ENCODE data around the gene C6orf89.

The C6orf89 gene, protein sequence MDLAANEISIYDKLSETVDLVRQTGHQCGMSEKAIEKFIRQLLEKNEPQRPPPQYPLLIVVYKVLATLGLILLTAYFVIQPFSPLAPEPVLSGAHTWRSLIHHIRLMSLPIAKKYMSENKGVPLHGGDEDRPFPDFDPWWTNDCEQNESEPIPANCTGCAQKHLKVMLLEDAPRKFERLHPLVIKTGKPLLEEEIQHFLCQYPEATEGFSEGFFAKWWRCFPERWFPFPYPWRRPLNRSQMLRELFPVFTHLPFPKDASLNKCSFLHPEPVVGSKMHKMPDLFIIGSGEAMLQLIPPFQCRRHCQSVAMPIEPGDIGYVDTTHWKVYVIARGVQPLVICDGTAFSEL

DNA sequence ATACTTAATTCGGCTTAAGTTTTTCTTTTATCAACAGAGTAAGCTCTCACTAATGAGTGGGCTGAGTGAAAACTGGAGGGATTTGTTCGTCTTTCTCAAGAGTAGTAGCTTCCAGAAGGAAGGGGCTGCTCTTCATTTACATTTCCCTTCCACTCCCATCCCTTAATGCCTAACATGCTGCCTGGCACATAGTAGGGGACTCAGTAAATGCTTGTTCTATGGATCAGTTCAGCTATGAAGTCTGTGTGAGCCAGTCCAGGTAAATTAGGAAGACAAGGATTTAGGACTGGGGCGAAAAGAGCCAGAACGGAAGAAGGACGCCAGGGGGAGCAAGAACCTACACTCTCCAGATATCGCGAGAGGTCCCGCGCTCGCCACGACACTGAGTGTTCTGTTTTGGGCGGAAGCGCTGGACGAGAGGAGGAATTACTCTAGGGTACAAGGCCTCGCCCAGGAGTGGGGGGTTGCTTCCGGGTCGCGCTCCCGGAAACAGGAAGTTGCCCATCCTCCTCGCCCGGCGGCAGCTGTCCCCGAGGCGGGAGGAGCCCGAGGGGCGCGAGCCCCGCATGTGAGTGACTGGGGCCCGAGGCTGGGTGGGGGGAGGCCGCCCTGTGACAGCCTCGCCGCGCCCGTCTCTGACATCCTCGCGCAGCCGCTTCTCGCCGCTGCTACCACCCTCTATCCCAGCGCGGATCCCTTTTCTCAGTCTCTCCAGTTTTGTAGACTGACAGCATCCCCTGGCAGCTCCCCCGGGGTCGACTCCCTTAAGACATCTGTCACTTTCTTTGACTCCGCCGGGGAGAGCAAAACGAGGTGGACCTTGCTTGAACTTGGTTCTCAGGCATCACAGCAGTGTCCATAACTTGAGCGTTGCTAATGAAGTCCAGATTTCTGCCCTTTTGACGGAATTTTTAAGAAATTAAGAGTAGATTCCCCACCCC is at the start of gene C6orf89:
C6orf89 (plus strand) TSS at position 492 of the 941 bp plus-strand sequence. CDS start 13,493 bp downstream, outside the sequence.
- DNase-seq (ENCODE audit: low spot score) = peak; percentile 94

DNA sequence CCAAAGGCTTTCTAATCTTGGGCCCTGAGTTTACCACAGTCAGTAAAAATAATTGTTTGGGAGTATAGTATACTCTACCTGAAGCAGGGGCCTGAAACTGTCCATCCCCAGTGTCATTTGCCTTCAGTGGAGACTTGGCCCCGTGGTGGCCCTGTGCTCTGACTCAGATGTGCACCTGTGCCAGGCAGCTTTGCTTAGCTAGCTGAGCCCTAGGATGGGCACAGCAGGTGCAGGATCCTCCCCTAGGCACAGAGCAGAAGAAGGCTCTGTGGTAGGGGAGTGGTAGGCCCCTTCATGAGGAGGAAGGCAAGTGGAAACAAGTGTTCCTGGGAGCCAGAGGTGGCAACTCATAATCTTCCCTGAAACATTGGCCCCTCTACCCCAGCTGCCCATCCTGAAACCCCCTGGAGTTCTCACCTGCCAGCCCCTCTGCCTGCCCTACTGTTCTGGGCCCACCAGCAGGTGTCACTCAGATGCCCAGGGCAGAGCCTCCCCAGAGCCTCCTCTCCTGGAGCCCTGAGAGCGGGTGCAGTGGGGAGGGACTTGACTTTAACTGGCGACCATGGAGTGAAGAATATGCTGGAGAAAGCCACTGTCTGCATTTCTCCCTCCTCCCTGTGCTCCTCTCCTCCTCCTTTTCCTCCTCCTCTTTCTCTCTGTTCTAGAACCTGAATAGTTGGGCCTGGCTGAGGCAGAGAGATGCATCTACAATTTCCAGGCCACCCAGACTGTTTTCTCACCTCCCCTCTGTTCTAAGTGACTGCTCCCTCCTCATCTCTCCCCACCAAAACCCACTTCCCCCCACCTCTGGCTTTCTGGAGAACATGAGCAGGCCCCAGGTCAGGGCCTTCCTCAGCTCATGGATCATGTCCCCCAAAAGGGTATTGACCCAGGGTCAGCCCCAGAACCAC is 49.4 kb upstream of the C6orf89 start:
- no peak for DNase-seq (ENCODE audit: low spot score)

DNA sequence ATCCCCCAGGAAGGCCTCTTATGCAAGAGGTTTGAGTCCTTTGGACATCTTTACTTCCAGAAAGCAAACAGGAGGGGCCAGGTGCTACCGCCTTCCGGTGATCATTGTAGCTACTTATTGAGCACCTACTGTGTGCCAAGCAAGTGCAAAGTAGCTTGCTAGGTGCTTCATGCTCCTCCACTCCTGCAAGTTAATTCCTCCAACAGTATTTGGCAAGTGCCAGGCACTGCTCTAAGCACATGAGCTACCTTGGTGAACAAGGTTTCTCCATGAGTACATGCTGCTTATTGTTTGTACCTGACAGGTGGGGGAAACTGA is 48.8 kb upstream of the C6orf89 start:
- no peak for DNase-seq (ENCODE audit: low spot score)

DNA sequence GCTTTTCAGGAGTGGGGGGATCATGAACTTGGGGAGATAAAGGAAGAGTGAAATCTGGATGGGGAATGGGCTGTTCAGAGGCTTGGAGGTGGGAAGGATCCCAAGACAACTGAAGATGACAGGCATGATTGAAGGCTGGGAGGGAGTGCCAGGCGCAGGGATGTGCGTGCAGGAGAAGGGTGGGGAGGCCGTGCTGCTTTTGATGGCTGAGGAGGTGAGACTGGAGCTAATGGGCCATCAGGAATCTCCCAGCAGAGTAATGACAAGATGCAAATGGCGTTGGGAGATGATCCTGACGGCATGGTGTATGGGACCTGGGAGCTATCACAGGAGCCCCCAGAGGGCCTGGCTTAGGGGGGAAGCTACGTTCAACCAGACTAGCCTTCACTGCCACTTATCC is 48.1 kb upstream of the C6orf89 start:
- DNase-seq (ENCODE audit: low spot score) = no peak

DNA sequence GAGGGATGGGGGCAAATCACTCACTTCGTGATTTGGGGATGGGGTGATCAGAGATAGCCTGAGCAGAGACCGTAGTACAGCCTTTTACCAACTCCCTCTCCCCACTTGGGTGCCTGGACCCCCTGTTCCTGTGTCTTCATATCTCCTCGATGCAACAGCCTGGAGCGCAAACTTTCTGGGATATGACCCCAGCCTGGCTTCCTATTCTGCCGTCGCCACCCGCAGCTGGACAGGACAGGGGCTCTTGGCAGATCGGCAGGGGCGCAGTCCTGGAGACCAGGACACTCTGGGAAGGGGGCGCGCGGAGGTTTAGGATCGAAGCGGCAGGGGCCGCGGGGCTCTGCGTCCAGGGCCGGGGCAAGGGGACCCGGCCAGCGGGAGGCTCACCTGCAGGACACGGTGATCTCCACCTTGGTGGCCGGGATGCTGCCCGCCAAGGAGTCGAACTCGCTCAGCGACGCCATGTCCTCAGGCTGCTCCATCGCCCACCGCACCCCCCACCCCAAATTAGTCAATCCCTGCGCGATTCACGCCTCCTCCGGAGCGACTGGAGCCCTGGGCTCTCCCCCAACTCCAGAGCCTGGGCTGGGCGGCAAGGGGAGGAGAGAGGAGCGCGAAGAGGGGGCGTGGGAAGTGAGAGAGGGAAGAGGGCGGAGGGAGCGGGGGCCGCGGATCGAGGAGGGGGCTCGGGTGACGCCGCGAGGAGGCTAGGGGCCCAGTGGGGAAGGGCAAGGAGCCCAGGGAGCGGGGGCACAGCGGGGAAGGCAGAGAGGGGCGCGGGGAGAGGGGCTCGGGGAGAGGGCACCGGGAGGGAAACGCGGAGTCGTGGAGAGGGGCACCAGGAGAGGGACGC is 46.6 kb upstream of the C6orf89 start, which contains the start of gene CPNE5:
CPNE5 (minus strand) TSS at position 549 of the 853 bp plus-strand sequence; CDS start at position 482, 67 bp downstream.
- DNase-seq (ENCODE audit: low spot score) = peak; percentile 71

DNA sequence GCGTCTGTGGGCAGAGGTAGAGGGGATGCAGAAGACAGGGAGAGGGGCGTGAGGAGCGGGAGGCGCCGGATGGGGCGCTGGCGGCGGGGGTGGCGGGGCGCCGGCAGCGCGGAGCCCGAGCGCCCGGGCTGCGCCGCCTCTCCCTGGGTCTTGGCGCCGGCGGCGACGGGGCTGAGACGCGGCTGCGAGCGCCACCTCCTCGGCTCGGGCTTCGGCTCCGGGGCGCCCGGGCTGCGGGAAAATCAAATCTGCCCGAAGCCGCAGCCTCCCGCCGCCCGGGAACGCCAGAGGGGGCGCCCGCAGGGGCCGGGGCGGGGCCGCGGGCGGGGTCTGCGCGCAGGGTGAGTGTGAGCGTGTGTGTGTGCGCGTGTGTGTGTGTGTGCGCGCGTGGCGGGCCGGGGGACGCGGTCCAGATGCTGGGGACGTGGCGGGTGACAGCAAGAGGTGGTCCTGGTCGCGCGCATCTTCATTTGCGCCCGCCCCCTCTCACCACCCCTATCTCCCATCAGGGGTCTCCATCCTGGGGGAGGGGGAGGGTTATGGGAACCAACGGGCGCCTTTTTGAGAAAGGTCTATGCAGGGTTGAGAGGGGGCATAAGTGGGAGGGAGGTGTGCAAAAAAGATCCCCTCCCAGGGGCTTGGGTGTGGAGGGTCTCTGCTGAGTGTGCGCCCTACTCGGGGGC is 45.9 kb upstream of the C6orf89 start:
- peak; percentile 80 for DNase-seq (ENCODE audit: low spot score)

DNA sequence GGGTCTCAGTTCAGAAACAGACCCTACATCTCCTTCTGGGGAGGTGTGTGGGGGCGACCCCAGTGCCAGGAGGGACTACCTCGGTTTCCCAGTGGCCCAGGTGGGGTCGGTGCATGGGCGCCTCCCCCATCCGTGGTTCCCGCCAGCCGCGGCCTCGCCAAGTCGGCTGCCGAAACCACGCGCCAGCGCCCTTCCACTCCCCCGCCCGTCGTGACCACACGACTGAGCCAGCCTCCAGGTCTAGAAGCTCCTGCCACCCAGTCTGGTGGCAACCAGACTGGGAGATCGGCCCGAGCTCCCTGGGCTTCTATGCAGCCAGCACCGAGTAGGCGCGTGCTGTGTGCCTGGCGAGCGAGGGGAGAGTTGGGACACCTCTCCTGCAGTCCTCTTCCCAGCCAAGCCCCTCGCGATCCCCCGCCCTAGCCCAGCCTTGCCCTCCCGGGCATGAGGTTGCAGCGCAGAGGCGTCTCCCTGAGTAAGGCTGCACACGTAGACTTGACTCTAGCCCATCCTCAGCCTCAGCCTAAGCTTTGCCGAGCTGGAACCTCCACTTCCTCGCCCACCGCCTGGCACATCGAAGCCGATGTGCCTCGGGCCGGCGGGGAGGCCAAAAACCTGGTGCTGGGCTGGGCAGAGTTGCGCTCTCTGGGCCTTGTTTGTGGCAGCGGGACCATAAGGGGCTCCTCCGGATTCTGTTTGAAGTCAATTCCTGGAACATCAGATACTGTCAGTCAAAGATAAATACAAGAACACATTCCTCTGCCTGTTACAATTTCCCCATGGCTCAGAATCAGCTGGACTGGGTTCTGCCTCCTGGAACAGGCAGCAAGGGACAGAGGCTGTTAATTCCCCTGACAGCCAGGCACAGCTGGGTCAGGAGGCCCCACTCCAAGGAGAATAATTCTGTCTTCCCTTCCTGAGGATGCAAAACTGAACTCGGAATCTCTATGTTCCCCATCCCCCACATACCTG is 45.0 kb upstream of the C6orf89 start:
- DNase-seq (ENCODE audit: low spot score) = peak; percentile 34

DNA sequence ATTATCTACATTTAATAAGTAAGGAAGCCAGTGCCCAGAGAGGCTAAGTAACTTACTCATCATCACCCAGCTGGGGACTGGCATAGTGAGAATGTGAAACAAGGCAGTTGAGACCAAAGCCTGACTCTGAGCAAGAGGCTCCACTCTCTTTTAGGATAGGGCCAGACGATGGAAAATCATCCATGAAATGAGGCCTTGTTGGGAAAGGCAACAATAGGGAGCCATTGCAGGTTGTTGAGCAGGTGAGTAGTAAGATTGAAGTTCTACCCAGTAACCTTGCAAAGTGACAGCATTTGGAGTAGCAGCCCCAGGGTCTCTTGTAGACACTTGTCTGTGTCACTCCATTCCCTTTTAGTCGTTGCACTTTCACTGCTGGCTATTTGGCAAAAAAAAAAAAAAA is 44.0 kb upstream of the C6orf89 start:
- no peak for DNase-seq (ENCODE audit: low spot score)

DNA sequence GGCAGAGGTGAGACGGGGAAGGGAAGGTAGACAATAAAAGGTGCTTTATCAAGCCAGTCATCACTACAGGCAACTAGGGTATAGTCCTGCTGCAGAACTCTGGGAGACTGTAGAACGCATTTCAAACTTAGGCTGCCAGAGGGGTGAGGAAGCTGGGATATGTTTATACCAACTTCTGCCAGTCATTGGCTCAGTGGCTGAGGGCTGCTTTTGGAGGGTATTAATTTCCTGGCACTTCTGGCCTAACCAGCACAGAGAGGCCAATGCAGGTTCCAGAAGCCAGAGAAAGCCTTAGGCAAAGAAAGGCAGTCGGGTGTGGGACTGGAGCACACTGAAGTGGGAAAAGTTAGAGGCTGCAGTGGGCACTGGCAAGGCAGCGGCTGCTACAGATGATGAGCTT is 42.6 kb upstream of the C6orf89 start:
- DNase-seq (ENCODE audit: low spot score) = no peak

DNA sequence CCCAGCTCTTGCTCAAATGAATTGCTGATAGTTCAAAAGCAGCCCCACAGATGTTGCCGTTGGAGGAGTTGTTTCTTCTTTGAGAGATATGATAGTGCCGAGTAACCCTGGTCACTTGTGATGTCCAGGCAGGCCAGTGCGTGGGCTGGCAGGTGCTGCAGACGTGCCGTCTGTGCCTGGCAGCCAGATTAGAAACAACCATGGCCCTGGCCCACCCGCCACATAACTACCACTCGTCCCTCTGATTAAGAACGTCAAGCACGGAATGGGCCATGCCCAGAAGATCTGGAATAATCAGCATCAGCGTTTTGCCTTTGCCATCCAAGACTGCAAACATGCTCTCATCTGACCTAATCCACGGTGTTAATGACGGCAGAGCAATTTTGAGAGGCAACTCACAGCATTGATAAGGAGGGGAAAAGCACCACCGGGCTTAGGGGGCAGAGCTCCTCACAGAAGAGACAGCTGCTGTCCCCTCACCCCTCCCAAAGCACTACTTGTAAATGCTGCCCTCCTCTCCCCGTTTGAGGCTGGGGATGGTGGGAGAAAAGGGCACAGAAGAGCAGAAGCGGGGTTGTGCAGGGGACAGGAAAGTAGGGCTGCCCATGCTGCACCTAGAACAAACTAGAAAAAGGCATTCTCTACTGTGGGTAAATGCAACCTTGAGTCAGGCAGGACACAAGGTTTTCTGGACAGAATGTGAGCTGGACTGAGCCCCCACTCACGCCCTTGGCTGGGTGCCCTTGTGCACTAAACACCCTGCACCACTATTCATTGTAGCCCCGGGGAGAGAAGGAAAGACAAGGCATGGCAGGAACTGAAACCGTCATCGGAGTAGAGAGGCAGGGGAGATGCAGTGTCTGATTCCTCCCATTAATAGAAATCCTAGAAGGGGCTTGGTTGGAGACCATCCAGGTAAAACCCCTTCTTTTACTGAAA is 41.3 kb upstream of the C6orf89 start:
- DNase-seq (ENCODE audit: low spot score) = no peak

DNA sequence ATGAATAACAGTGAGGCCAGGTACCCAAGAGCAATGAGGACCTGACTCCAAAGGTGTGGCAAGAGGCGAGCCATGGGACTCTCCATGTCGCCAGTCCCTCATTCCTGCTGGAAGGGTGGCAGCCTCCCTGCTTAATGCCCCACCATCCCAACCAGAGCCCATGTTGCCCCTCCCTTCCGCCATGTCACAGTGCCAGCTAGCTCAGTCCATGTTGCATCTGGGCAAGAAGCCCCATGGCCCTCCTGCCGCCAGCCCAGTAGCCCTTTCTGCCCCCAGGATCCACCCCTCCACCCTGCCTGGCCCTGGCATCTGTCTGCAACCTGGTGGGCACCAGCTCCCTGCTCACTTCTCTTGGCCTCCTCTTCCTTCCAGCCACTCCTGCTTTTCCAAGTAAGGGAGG is 40.5 kb upstream of the C6orf89 start:
- DNase-seq (ENCODE audit: low spot score) = no peak

DNA sequence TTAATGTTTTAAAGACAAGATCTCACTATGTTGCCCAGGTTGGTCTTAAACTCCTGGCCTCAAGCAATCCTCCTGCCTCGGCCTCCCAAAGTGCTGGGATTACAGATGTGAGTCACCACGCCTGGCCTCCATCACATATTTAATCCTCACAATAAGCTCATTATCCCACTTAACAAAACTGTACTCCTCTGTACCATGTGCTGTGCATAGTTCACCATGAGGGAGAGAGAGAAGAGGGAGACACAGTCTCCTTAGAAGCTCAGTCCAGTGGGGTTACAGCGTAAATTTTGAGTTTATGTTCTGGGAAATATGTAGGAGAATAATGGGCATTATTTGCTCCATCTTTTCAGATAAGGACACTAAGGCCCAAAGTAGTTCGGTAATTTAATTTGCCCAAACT is 38.6 kb upstream of the C6orf89 start:
- no peak for DNase-seq (ENCODE audit: low spot score)

DNA sequence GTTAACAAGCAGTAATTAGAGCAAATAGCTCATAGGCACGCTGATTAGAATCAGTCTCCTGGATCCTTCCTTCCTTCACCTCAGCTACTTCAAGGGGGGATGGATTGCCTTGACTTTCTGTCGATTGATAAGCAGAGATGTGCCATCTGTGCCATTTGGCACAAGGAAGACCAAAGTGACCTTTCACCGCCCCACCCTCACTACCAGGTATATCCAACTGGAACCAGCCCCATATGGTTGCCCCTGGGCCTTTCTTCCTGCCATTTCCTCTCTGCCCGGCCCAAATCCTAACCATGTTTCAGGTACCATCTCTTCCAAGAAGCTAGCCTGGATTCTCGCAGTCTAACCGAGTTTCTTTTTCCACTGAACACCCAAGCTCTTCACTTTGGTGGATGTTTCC is 37.8 kb upstream of the C6orf89 start:
- DNase-seq (ENCODE audit: low spot score) = no peak

DNA sequence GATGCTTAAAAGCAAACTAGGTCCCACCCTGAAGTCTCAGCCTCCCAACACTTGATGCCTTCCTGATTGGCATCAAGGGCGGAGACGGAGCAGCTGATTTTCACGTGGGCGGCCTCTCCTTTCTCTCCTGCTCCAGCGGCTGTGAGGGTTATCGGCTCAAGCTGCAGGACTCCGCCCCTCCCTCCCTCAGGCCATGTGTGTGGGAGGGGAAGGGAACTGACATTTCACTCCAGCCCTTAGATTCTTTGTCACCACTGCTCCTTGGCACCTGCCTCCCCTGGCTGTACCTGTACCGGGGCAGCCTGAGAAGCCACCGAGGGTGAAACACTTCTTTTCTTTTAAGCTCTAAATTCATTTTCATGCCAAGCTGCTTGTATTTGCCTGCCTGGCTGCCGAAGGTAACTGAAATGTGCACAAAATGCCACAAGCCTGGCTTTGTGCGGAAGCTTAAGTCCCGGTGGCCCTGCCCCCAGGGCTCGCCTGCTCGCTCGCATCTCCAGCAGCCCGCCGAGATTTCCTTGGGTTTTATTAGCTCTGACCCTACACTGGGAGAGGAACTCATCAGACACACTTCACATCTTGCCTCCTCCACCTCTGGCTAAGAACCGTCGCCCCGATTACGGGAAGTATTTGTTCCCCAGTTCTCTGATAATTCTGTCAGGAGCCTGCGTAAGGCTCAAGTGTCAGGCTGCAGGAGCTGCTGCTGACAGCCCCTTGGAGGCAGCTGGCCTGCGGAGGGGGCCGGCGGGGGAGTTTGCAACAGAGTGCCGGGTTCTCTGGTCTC is 36.9 kb upstream of the C6orf89 start:
- peak; percentile 79 for DNase-seq (ENCODE audit: low spot score)

DNA sequence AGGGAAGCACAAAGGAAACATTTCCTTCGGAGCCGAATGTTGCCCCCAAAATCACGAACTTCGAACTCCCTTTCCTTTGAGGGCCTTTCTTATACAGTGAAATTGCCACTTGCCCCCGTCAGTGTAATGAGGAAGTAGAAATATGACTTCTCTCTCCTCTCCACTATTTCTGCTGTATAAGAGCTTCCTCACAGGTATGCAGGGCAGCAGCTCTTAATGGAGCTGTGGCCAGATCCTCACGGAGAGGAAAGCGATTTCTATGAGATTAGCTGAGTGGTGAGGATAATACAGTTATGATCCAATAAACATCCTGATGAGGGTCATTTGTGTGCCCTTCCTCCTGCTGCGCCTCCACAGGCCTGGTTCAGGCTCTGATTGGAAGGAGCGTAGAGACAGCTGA is 35.7 kb upstream of the C6orf89 start:
- no peak for DNase-seq (ENCODE audit: low spot score)

DNA sequence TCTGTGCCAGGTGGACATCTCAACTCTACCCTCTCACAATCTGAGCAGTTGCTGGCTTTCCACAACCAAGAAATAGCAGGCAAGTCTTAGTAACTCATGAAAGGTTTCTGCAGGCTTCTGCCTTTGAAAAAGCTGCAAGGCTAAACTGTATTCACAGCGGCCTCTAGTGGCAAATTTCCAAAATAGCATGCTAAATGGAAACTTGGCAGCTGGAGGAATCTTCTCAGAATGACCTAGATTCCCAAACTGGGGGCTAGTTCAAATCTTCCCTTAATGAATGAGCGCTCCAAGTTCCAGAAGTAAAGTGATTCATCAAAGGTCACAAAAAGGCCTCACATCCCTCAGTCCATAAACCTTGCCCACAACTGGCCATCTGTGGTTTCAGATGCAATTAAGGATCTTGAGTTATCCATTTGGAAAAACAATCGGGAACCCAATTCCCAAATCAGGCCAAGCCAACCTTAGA is 34.6 kb upstream of the C6orf89 start:
- peak; percentile 67 for DNase-seq (ENCODE audit: low spot score)

DNA sequence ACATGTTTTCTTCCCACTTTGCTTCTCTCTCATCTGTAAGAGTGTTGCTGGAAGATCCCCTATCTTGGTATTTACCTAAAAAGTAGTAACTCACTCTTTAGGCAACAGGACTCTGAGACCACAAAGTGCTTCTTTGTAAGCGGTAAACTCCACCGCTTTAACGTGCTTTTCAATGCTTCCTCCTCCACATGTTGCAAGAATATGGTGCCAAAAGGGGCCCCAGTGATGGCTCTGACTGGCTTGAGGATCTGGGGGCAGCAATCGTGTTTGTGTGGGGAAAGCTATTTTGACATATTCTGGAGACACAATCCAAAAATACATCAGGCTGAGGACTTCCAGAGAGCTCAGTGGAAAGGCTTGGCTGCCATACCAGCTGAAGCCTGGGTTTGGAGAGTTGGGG is 34.1 kb upstream of the C6orf89 start:
- no peak for DNase-seq (ENCODE audit: low spot score)

Data from iPS-NIHi11 (cell line).